ENCODE data around the gene ARG2.

DNA sequence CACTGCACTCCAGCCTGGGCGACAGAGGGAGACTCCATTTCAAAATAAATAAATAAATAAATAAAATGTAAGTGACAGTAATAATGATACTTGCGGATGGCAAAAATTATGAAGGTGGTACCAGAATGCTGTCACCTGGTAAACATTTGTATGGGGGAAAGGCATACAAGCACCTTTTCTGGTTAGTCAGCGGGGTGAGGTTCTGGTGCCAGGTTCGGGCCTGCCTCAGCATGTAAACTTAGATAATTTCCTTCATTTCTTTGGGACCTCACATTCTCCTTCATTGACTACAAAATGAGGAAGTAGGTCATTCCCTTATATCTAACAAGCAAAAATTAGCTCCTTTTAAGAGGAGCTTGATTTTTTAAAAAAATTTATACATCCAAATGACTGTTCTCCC is 43.9 kb downstream of the ARG2 start:
- TF ChIP-seq, protein P1, sequence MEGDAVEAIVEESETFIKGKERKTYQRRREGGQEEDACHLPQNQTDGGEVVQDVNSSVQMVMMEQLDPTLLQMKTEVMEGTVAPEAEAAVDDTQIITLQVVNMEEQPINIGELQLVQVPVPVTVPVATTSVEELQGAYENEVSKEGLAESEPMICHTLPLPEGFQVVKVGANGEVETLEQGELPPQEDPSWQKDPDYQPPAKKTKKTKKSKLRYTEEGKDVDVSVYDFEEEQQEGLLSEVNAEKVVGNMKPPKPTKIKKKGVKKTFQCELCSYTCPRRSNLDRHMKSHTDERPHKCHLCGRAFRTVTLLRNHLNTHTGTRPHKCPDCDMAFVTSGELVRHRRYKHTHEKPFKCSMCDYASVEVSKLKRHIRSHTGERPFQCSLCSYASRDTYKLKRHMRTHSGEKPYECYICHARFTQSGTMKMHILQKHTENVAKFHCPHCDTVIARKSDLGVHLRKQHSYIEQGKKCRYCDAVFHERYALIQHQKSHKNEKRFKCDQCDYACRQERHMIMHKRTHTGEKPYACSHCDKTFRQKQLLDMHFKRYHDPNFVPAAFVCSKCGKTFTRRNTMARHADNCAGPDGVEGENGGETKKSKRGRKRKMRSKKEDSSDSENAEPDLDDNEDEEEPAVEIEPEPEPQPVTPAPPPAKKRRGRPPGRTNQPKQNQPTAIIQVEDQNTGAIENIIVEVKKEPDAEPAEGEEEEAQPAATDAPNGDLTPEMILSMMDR (conservative IDR thresholded peaks at IDR 0.05; ENCODE audit: low read depth, low read length) = no peak
- TF ChIP-seq EZH2 (IDR thresholded peaks at IDR 0.05; ENCODE audit: borderline replicate concordance, low read depth, low read length, poor library complexity, severe bottlenecking) = no peak

Data from A673 (cell line).